H1 (cell line): ENCODE data around the gene TRAF3.
"Not testable (repeated sequence)": the region's sequence is repeated elsewhere in the genome, so short reads cannot be mapped to it uniquely, and the experiment has no call there.

Experiments used
- MAFK ChIP-seq: IDR thresholded peaks from 2 replicates; pipeline ENCODE4 v1.6.1; 2012; ENCODE audit warnings: low read depth, mild to moderate bottlenecking, improper control_type of control experiment, low read length
- POLR2AphosphoS5 ChIP-seq: IDR thresholded peaks from 2 replicates; pipeline ENCODE4 v1.6.1; 2011; ENCODE audit warnings: low read depth, low read length
- TAF1 ChIP-seq: IDR thresholded peaks from 2 replicates; pipeline ENCODE4 v1.6.1; 2011; ENCODE audit warnings: mild to moderate bottlenecking, low read depth, low read length
- ZNF274 ChIP-seq: IDR thresholded peaks from 2 replicates; pipeline ENCODE4 v1.7.0; 2012; ENCODE audit warnings: low read length, borderline replicate concordance; ENCODE audit errors: extremely low read depth
- TF ChIP-seq, protein P1 (sequence below), 3 experiments: IDR thresholded peaks; 1 replicate in 2 of 3; 2 replicates in 1 of 3; pipeline versions ENCODE4 v1.5.1 to v1.6.1; 2011; ENCODE audit warnings: low read length in 3 of 3, mild to moderate bottlenecking in 3 of 3, inconsistent platforms in 2 of 3, low read depth in 1 of 3, moderate library complexity in 1 of 3; ENCODE audit not compliant: insufficient read depth in 1 of 3; ENCODE audit errors: control extremely low read depth in 1 of 3

DNA sequence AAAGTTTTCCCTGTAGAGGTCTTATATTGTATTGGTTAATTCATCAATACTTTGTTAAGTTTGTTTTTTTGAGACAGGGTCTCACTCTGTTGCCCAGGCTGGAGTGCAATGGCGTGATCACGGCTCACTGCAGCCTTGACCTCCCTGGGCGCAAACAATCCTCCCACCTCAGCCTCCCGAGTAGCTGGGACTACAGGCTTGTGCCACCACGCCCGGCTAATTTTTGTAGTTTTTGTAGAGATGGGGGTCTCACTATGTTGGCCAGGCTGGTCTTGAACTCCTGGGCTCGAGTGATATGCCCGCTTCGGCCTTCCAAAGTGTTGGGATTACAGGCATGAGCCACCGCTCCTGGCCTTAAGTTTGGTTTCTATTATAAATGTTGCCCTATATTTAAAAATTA lies 149.6 kb downstream of the TRAF3 start:
- TF ChIP-seq POLR2AphosphoS5, TAF1, ZNF274, MAFK: not testable (repeated sequence)
- TF ChIP-seq, protein P1, sequence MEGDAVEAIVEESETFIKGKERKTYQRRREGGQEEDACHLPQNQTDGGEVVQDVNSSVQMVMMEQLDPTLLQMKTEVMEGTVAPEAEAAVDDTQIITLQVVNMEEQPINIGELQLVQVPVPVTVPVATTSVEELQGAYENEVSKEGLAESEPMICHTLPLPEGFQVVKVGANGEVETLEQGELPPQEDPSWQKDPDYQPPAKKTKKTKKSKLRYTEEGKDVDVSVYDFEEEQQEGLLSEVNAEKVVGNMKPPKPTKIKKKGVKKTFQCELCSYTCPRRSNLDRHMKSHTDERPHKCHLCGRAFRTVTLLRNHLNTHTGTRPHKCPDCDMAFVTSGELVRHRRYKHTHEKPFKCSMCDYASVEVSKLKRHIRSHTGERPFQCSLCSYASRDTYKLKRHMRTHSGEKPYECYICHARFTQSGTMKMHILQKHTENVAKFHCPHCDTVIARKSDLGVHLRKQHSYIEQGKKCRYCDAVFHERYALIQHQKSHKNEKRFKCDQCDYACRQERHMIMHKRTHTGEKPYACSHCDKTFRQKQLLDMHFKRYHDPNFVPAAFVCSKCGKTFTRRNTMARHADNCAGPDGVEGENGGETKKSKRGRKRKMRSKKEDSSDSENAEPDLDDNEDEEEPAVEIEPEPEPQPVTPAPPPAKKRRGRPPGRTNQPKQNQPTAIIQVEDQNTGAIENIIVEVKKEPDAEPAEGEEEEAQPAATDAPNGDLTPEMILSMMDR (IDR thresholded peaks at IDR 0.05; ENCODE audit: control extremely low read depth in 1 of 3, insufficient read depth in 1 of 3, low read depth in 1 of 3, low read length in 3 of 3): not testable (repeated sequence)
